Inferior parietal cortex (tissue), 1 donor: Measurements from ENCODE around the gene PAWR.
"Not testable (repeated sequence)": the region's sequence is repeated elsewhere in the genome, so short reads cannot be mapped to it uniquely, and the experiment has no call there.

Experiments
- DNase-seq: peaks from one replicate; pipeline ENCODE4 v3.0.0-alpha.2; 2016; ENCODE audit errors: extremely low spot score

The PAWR gene

DNA sequence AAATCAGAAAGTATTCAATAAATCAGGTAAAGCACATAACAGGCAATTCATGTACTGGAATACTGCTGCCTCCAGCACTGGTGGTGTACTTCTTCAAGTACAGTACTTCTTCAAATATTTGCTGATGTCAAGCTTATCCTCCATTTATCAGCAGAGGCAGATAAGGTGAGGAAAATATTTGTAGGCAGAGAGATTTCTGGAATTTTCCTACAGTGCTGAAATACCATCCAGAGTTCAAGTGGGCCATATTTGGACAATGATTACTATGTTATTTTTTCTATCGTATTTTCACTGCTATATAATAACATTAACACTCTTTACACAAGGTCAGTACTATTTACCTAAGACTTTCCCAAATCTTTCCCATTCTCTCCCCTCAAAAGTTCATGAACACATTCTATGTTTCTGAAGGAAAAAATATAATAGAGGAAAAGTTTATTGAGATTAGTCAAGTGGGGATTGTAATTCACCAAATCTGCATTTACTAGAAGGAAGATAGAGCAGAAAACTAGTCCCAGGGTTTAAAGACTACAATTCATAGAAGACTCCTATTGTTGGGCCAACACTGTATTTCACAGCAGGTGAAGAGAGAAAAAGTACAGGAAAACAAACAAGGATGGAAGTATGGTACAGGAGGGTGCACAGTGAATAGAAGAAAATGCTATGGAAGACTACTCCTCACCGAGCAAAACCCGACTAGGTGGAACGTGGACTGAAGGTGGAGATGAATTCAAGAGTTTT is 141.1 kb downstream of the PAWR start:
- DNase-seq = no peak

GRCh38 chr12:79548610-79548924 is 142.2 kb downstream of the PAWR start:
- no peak for DNase-seq

GRCh38 chr12:79547735-79548609 is 142.8 kb downstream of the PAWR start:
- peak; percentile 71 for DNase-seq

DNA sequence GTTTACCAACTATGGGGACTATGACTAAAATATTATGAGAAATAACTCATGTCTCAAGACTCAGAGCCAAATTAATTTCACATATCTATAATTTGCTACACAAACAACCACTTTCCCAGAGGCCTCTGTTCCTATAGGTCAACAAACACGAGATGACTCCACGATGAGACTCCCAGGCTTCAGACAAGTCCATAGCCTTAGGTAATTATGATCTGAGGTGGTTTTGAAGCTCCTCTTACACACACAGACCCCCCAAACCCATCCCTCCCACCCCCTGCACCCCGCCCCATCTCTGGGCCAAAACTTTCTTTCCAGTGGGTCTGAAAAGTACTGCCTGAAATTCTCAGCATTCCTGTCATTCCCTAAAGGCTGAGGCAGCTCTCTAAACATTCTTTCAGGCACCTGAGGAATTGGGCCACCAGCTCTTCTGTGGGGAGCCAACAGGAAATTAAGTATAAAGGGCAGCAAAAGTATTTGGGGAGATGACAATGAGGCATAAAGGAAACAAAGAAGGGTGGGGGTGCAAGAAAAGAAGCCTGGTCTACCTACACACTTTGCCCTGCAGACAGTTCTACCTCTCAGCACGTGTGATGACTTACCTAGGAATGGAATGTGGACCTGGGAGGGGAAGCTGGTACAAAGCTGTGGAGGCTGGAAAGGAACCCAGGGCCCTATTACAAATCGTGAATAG is 143.6 kb downstream of the PAWR start:
- DNase-seq = no peak

GRCh38 chr12:79546466-79547043 is 144.2 kb downstream of the PAWR start:
- no peak for DNase-seq

DNA sequence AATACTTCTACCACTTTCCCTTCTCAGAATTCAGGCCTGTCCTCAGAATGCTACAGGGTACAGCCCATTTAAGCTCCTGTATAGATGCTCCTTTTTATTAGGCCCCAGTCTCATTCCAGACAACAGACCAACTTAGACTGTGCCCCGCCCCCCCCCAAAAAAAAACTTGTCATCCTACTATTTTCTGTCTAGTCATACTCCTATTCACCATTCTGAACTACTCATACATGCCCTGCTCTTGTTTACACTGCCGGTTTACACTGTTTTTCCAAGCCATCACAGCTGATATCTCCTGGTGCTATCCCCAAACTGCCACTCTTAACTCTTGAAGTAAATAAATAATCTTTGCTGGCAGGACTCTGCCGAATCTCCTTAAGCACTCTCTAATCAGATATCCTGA is 146.3 kb downstream of the PAWR start:
- DNase-seq = not testable (repeated sequence)

DNA sequence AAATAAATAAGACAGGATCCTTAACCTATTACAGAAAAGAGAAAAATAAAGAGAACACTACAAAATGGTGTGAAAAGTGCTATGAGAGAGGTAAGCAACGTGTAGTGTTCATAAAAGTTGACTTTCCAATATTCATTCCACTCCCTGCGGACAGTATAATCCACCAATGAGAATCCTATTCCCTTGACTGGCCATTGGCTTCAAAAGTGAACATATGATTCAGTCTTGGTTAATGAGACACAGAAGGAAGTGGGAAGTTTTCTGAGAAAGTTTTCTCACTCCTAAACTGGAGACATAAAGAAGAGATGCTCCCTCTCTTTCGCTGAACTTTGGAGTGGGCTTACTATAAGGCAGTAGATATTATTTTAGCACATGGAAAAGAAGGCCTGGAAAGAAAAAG is 153.1 kb downstream of the PAWR start:
- DNase-seq = no peak

DNA sequence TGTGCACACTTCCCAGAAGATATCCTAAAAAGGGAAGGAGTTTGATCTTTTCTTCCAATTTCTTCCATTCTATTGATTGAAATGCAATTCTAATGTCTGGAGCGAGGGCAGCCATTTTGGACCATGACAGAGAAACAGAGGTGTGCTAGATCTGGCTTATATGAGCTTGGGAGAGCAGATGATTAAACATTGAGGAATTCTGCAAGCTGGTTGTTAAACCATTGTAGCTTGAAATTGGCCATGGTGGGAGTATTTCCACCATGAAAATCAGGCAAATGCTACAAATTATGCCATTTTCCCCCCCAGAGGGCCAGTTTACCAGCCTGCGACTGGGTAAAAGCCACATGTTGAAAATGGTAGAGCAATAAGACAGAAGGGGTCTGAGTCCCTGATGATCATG is 155.0 kb downstream of the PAWR start:
- no peak for DNase-seq
